ENCODE data around the gene LRRC74B.

DNA sequence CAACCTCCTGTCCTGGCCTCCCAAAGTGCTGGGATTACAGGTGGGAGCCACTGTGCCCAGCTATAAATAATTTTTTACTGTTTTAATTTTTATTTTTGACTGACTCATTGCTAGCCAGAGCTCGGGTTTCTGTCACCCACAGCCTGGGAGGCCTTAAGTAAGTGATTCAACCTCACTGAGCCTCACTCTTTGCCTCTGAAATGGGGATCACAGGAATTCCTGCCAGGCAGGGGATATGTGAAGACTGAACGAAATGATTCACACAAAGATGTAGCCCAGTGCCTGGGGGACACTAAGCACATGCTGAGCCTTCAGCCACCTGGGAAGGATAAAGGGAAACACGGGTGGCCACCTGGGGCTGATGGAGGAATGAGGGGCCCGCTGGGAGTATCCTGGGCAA is 3.8 kb upstream of the LRRC74B start:
- TF ChIP-seq, protein P1, sequence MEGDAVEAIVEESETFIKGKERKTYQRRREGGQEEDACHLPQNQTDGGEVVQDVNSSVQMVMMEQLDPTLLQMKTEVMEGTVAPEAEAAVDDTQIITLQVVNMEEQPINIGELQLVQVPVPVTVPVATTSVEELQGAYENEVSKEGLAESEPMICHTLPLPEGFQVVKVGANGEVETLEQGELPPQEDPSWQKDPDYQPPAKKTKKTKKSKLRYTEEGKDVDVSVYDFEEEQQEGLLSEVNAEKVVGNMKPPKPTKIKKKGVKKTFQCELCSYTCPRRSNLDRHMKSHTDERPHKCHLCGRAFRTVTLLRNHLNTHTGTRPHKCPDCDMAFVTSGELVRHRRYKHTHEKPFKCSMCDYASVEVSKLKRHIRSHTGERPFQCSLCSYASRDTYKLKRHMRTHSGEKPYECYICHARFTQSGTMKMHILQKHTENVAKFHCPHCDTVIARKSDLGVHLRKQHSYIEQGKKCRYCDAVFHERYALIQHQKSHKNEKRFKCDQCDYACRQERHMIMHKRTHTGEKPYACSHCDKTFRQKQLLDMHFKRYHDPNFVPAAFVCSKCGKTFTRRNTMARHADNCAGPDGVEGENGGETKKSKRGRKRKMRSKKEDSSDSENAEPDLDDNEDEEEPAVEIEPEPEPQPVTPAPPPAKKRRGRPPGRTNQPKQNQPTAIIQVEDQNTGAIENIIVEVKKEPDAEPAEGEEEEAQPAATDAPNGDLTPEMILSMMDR (IDR thresholded peaks at IDR 0.05) = no peak
- no peak for TF ChIP-seq ZFX (IDR thresholded peaks at IDR 0.05; ENCODE audit: borderline replicate concordance)

Measured in 22Rv1 (cell line).